ENCODE data around the gene SIX3.

The SIX3 gene

GRCh38 chr2:44960871-44961270, 19.4 kb downstream of the SIX3 start:
- no peak for DNase-seq

GRCh38 chr2:44962176-44962695, 20.7 kb downstream of the SIX3 start:
- no peak for DNase-seq

GRCh38 chr2:44964752-44965236, 23.3 kb downstream of the SIX3 start:
- DNase-seq: peak; percentile 23

GRCh38 chr2:44965684-44966083, 24.2 kb downstream of the SIX3 start:
- no peak for DNase-seq

GRCh38 chr2:44967056-44967455, 25.6 kb downstream of the SIX3 start:
- no peak for DNase-seq

- DNase-seq: no peak
Observed at GRCh38 chr2:44967727-44968432, 26.4 kb downstream of the SIX3 start.

GRCh38 chr2:44969936-44970335, 28.4 kb downstream of the SIX3 start:
- DNase-seq: no peak

GRCh38 chr2:44970846-44971450, 29.4 kb downstream of the SIX3 start:
- DNase-seq: no peak

GRCh38 chr2:44972771-44973535, 31.5 kb downstream of the SIX3 start:
- DNase-seq: no peak

- DNase-seq: no peak
Observed at GRCh38 chr2:44974064-44974715, 32.7 kb downstream of the SIX3 start.

GRCh38 chr2:44975571-44976450, 34.3 kb downstream of the SIX3 start:
- no peak for DNase-seq

- DNase-seq: no peak
Observed at GRCh38 chr2:44979581-44979980, 38.1 kb downstream of the SIX3 start.

GRCh38 chr2:44980751-44981713, 39.5 kb downstream of the SIX3 start:
- no peak for DNase-seq

- DNase-seq: peak; percentile 78
Observed at GRCh38 chr2:44981714-44982108, 40.2 kb downstream of the SIX3 start.

GRCh38 chr2:44983836-44984604, 42.5 kb downstream of the SIX3 start:
- DNase-seq: no peak

- no peak for DNase-seq
Observed at GRCh38 chr2:44989176-44989575, 47.7 kb downstream of the SIX3 start.

GRCh38 chr2:44994377-44994776, 52.9 kb downstream of the SIX3 start:
- DNase-seq: no peak
